Thyroid gland (tissue), 4 donors: ENCODE data around the gene ZMIZ1. TPM values are rescaled to one million over a fixed set of nuclear protein-coding genes. Genes with fewer than 3 reads are reported as not detected.

Source experiments
- DNase-seq, 2 donors: peaks; one replicate each; pipeline ENCODE4 v3.0.0-alpha.2; 2019
- H3K27ac ChIP-seq, 3 donors: fragments of 200-600 bp; sonication (generic); 1 replicate in 2 of 3; 2 replicates in 1 of 3; pipeline ENCODE4 v1.5.1; 2016 to 2019; ENCODE audit warnings: mild to moderate bottlenecking in 1 of 3, moderate library complexity in 1 of 3
- H3K27me3 ChIP-seq: fragments of 200-600 bp; sonication (generic); one replicate; pipeline ENCODE4 v1.5.1; 2019
- H3K36me3 ChIP-seq, 2 donors: fragments of 200-600 bp; sonication (generic); one replicate each; pipeline ENCODE4 v1.5.1; 2016 to 2019
- H3K4me1 ChIP-seq, 2 donors: fragments of 200-600 bp; sonication (generic); one replicate each; pipeline ENCODE4 v1.5.1; 2017 to 2019
- H3K4me3 ChIP-seq, 3 donors: fragments of 200-600 bp; sonication (generic); replicated peaks in 1 of 3; 1 replicate in 2 of 3; 2 replicates in 1 of 3; pipeline ENCODE4 v1.5.1; 2016; ENCODE audit warnings: mild to moderate bottlenecking in 1 of 3
- H3K9me3 ChIP-seq: fragments of 200-600 bp; sonication (generic); one replicate; pipeline ENCODE4 v1.5.1; 2017
- POLR2A ChIP-seq, 2 donors: fragments of 450-650 bp; IDR thresholded peaks; one replicate each; pipeline ENCODE4 v1.6.1; 2017; ENCODE audit warnings: antibody characterized with exemption in 2 of 2, mild to moderate bottlenecking in 2 of 2, moderate library complexity in 1 of 2
- WGBS, 2 donors: methylation state at CpG; one replicate each; pipeline ENCODE4 v1.1.5; 2017; 5-methylcytosine and 5-hydroxymethylcytosine counted together
- intact Hi-C: fragments of 100-400 bp; cut with DNase I; formaldehyde crosslinking; loops from one replicate; pipeline ENCODE4 v1.15.1; 2023
- total RNA-seq, 4 donors: library from RNA; depleted of rRNA; stranded (reverse); fragments of >200 nt; gene quantifications; one replicate each; pipeline ENCODE4 v1.2.3, GENCODE V29; 2016
- TF ChIP-seq, protein P1 (sequence below), 6 experiments: fragments of 200-600 bp in 3 of 6; fragments of 450-650 bp in 3 of 6; sonication (generic) in 3 of 6; IDR thresholded peaks; one replicate each; pipeline ENCODE4 v1.5.1; 2016 to 2019; ENCODE audit warnings: antibody characterized with exemption in 6 of 6, mild to moderate bottlenecking in 2 of 6, inconsistent platforms in 1 of 6, moderate library complexity in 1 of 6

ZMIZ1 gene
- total RNA-seq, 4 donors from 2014 or later: 59.9 to 128 (median 94.4) TPM

DNA sequence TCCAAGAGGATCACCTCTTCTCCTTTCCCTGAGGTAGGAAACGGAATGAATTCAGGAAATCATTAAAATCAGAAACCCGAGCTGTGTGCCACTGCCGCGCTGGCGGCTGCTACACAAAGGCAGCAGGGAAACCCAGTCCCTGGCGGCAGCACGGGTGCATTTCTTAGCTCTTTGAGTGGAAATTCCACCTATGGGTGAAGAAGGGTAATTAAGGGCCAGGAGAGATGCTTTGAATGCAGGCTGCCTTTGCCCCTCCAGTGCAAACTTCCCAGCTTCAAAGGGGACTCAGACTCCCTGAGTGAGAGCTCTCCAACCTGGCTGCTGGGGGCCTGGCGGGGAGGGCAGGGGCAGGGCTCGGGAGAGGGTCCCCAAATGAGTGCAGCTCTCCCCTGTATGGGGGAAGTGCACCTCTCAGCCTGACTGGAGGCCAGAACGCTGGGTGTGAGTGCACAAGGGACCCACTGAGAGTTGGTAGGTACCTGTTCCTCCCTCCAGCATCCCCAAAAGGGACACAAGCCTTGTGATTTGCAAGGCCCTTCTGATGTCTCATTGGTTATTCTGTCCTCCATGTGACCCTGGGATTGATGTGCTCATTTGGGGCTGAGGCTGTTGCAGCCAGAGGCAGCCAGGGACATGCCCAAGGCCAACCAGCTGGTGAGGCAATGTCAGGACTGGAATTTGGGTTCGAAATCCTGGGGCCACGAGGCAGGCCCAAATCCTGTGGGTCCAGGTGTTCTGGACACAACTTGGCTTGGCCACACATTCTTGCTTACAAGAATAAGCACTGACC, 16.3 kb upstream of the ZMIZ1 start:
- intact Hi-C loops: loop anchor here (5.0 kb wide), 1 partner anchor 70 kb away; no protein-coding TSS in a partner anchor
- Histone ChIP-seq H3K9me3 (no peaks in the 10 kb centered on the region), H3K27ac (no peak overlapping the region), H3K27me3 (no peaks in the 10 kb centered on the region), H3K36me3 (no peaks in the 10 kb centered on the region), H3K4me3 (no peak overlapping the region), H3K4me1 (peaks cover 4 to 20% of the 10 kb centered on the region in 2 donors)
- 51 to 52% methylated on average over 10 of the region's 12 CpGs for WGBS, 2 donors
- peak; percentile 65 to 68 for DNase-seq
- no peak for TF ChIP-seq POLR2A (IDR thresholded peaks at IDR 0.05)
- TF ChIP-seq, protein P1, sequence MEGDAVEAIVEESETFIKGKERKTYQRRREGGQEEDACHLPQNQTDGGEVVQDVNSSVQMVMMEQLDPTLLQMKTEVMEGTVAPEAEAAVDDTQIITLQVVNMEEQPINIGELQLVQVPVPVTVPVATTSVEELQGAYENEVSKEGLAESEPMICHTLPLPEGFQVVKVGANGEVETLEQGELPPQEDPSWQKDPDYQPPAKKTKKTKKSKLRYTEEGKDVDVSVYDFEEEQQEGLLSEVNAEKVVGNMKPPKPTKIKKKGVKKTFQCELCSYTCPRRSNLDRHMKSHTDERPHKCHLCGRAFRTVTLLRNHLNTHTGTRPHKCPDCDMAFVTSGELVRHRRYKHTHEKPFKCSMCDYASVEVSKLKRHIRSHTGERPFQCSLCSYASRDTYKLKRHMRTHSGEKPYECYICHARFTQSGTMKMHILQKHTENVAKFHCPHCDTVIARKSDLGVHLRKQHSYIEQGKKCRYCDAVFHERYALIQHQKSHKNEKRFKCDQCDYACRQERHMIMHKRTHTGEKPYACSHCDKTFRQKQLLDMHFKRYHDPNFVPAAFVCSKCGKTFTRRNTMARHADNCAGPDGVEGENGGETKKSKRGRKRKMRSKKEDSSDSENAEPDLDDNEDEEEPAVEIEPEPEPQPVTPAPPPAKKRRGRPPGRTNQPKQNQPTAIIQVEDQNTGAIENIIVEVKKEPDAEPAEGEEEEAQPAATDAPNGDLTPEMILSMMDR (IDR thresholded peaks at IDR 0.05): peak; percentile 11 to 91 (median 68)

DNA sequence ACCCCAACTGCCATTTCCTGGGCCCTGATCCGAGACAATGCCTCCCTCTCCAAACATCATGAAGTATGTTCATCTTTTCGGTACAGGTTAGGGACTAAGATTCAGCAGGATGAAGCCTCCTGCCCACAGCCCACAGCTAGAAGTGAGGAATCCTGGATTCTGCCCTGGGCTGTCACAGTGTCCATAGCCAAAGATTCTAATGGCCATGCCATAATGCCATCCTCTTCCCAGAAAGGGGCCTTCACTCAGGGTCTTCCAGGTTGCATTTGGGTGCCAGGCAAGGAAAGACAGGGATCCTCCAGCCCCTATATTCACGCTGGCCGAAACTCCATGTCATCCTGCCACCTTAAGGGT, 15.7 kb upstream of the ZMIZ1 start:
- Histone ChIP-seq H3K27me3 (no peaks in the 10 kb centered on the region), H3K27ac (no peak overlapping the region), H3K4me1 (peaks cover 4 to 15% of the 10 kb centered on the region in 2 donors), H3K4me3 (no peak overlapping the region), H3K9me3 (no peaks in the 10 kb centered on the region), H3K36me3 (no peaks in the 10 kb centered on the region)
- DNase-seq: peak in 1 of 2 donors; percentile 0
- TF ChIP-seq, protein P1 (IDR thresholded peaks at IDR 0.05): no peak
- TF ChIP-seq POLR2A (IDR thresholded peaks at IDR 0.05): no peak
- intact Hi-C loops: loop anchor here (5.0 kb wide), 1 partner anchor 71 kb away; no protein-coding TSS in a partner anchor
- 93 to 98% methylated on average over 3 to 4 of the region's 4 CpGs for WGBS, 2 donors

DNA sequence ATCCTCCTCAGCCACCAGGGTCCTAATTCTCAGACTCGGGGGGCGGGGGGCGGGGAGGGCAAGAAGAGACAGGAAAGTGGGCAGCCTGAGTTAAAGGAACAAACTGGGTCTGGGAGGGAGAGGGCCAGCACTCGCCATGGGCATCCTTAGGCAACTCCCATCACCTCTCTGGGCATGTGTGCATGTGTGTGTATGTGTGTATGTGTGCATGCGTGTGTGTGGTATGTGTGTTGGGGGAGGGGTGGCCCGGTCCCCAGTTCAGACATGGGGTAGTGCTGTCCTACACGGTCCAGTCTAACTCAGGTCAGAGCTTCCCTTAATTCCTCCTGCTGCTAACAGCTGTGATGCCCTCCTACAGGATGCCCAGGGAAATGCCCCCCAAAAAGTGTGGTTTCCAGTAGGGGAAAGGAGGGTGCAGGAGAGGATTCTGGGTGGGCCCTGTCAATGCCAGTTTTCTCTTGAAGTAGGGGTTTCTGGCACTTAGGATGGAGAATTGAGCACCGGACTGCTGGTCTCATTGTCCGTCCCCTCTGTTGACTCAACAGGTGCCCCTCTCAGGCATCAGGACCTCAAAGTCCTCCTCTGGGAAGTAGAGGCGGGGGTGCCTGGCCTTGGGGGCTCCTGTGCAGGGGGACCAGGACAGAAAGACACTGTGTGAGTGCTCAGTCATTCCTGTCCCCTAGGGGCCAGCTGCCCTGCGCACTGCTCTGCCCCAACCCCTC, 15.1 kb upstream of the ZMIZ1 start:
- 94% methylated on average over 10 to 11 of the region's 11 CpGs for WGBS, 2 donors
- no peak overlapping the region for H3K4me3 ChIP-seq
- no peak overlapping the region for H3K27ac ChIP-seq
- no peak for TF ChIP-seq POLR2A (IDR thresholded peaks at IDR 0.05)
- TF ChIP-seq, protein P1 (IDR thresholded peaks at IDR 0.05): no peak
- peaks cover 4 to 9% of the 10 kb centered on the region in 2 donors for H3K4me1 ChIP-seq
- H3K9me3 ChIP-seq: no peaks in the 10 kb centered on the region
- peak in 1 of 2 donors; percentile 2 for DNase-seq
- H3K27me3 ChIP-seq: no peaks in the 10 kb centered on the region
- H3K36me3 ChIP-seq: no peaks in the 10 kb centered on the region
- intact Hi-C loops: loop anchor here (5.0 kb wide), 1 partner anchor 71 kb away; no protein-coding TSS in a partner anchor

DNA sequence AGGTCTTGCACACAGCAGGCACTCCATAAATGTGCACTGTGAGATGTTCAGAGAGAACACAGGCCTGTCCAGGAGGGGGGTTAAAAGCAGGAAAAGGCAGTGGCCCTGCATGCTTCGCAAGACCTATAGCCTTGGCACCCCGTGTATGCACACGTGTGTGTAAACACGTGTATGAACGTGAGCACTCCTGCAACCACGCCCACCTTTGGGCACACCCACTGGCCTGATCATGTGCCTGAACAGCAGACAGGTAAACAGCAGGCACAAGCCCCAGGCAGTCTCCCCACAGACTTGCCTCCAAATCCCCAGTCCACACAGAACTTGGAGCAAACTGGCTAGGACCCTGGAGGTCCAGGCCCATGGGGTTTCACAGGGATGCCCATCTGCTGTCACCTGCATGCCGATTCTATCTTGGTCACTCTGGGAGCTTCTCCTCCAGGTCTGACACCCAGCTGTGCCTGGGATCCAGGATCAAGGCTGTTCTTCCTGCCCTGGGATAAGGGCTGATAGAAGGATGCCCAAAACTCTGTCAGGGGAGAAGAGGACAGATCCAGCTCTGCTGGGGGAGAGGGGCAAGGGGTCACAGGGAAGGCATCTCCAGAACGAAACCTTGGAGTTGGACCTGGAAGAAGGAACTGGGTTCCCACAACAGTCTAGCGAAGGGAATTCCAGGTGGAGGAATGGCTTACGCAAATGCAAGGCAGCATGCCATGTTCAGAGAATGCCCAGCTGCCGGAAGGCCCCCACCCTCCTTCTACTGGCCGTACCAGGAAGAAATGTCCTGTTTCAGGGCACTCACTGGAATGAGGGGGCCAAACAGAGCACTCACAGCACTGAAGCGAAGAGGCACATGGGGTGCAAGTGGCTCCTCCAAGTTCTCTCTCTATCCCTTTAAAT, 14.3 kb upstream of the ZMIZ1 start:
- Histone ChIP-seq H3K9me3 (no peaks in the 10 kb centered on the region), H3K27me3 (no peaks in the 10 kb centered on the region), H3K4me1 (peaks cover 4 to 6% of the 10 kb centered on the region in 2 donors), H3K36me3 (no peaks in the 10 kb centered on the region), H3K4me3 (no peak overlapping the region), H3K27ac (no peak overlapping the region)
- intact Hi-C loops: loop anchor here (5.0 kb wide), 1 partner anchor 72 kb away; no protein-coding TSS in a partner anchor
- TF ChIP-seq POLR2A (IDR thresholded peaks at IDR 0.05): no peak
- TF ChIP-seq, protein P1 (IDR thresholded peaks at IDR 0.05): no peak
- peak; percentile 0 to 1 for DNase-seq
- WGBS, 2 donors: 90 to 94% methylated on average over 12 to 13 of the region's 13 CpGs
